Measurements from ENCODE around the gene HMGB3.

The HMGB3 gene

GRCh38 chrX:150936556-150936955 is 46.6 kb upstream of the HMGB3 start:
- no peak for DNase-seq (ENCODE audit: low spot score)
- Histone ChIP-seq H3K79me1 (ENCODE audit: low read depth, low read length) (no peaks in the 10 kb centered on the region), H3K9ac (ENCODE audit: low read depth, low read length, poor library complexity) (no peak overlapping the region), H3K18ac (ENCODE audit: low read length) (no peak overlapping the region), H4K8ac (ENCODE audit: low read depth, low read length) (no peak overlapping the region), H3K23ac (ENCODE audit: low read depth, low read length, poor library complexity) (no peak overlapping the region), H3K27ac (replicated peaks; ENCODE audit: low read length) (no peak overlapping the region), H2BK5ac (ENCODE audit: low read length) (no peak overlapping the region), H2AFZ (ENCODE audit: low read length) (no peak overlapping the region), H4K91ac (ENCODE audit: low read depth, low read length, poor library complexity) (no peak overlapping the region), H3K4me2 (ENCODE audit: insufficient read depth, low read length, poor library complexity, severe bottlenecking) (no peak overlapping the region), H3K14ac (ENCODE audit: low read length) (no peak overlapping the region), H3K4ac (ENCODE audit: low read length) (no peak overlapping the region), H3K4me3 (ENCODE audit: low read length in 2 of 2) (no peak overlapping the region), H3K9me3 (replicated peaks in 1 of 2; ENCODE audit: control insufficient read depth in 2 of 2, insufficient read depth in 1 of 2, low read depth in 1 of 2, low read length in 2 of 2) (no peaks in the 10 kb centered on the region), H3K36me3 (replicated peaks in 1 of 2; ENCODE audit: control insufficient read depth in 2 of 2, insufficient read depth in 2 of 2, low read length in 2 of 2) (no peaks in the 10 kb centered on the region), H2BK120ac (ENCODE audit: low read depth, low read length) (no peak overlapping the region), H2AK5ac (ENCODE audit: low read depth, low read length) (no peak overlapping the region), H2BK12ac (ENCODE audit: low read length) (no peak overlapping the region), H3K4me1 (ENCODE audit: control insufficient read depth in 2 of 2, insufficient read depth in 1 of 2, low read depth in 1 of 2, low read length in 2 of 2) (peaks cover 0 to 3% of the 10 kb centered on the region in 2 donors), H3K27me3 (ENCODE audit: control insufficient read depth in 3 of 3, insufficient read depth in 3 of 3, low read depth in 1 of 3, low read length in 3 of 3) (peaks cover 0 to 17% (median 0%) of the 10 kb centered on the region in 3 experiments), H2BK15ac (ENCODE audit: low read length) (no peak overlapping the region)
- no CpG with 5 or more reads among the region's 6 CpGs for WGBS, 2 donors (ENCODE audit: extremely low coverage in 2 of 2, insufficient read length in 2 of 2, insufficient replicate concordance in 1 of 2)

GRCh38 chrX:150940844-150941495 is 42.2 kb upstream of the HMGB3 start:
- H3K9ac ChIP-seq (ENCODE audit: low read depth, low read length, poor library complexity): no peak overlapping the region
- H3K9me3 ChIP-seq (replicated peaks in 1 of 2; ENCODE audit: control insufficient read depth in 2 of 2, insufficient read depth in 1 of 2, low read depth in 1 of 2, low read length in 2 of 2): no peaks in the 10 kb centered on the region
- H3K4ac ChIP-seq (ENCODE audit: low read length): no peak overlapping the region
- H3K18ac ChIP-seq (ENCODE audit: low read length): no peak overlapping the region
- H4K8ac ChIP-seq (ENCODE audit: low read depth, low read length): no peak overlapping the region
- H2BK120ac ChIP-seq (ENCODE audit: low read depth, low read length): no peak overlapping the region
- H3K4me2 ChIP-seq (ENCODE audit: insufficient read depth, low read length, poor library complexity, severe bottlenecking): no peak overlapping the region
- H3K27ac ChIP-seq (replicated peaks; ENCODE audit: low read length): no peak overlapping the region
- DNase-seq (ENCODE audit: low spot score): no peak
- no peak overlapping the region for H4K91ac ChIP-seq (ENCODE audit: low read depth, low read length, poor library complexity)
- no peak overlapping the region for H3K23ac ChIP-seq (ENCODE audit: low read depth, low read length, poor library complexity)
- H3K36me3 ChIP-seq (replicated peaks in 1 of 2; ENCODE audit: control insufficient read depth in 2 of 2, insufficient read depth in 2 of 2, low read length in 2 of 2): no peaks in the 10 kb centered on the region
- no peaks in the 10 kb centered on the region for H3K4me1 ChIP-seq (ENCODE audit: control insufficient read depth in 2 of 2, insufficient read depth in 1 of 2, low read depth in 1 of 2, low read length in 2 of 2)
- peaks cover 0 to 15% (median 0%) of the 10 kb centered on the region in 3 experiments for H3K27me3 ChIP-seq (ENCODE audit: control insufficient read depth in 3 of 3, insufficient read depth in 3 of 3, low read depth in 1 of 3, low read length in 3 of 3)
- WGBS, 2 donors (ENCODE audit: extremely low coverage in 2 of 2, insufficient read length in 2 of 2, insufficient replicate concordance in 1 of 2): no CpG with 5 or more reads among the region's 9 CpGs
- no peak overlapping the region for H3K14ac ChIP-seq (ENCODE audit: low read length)
- no peaks in the 10 kb centered on the region for H3K79me1 ChIP-seq (ENCODE audit: low read depth, low read length)
- H3K4me3 ChIP-seq (ENCODE audit: low read length in 2 of 2): no peak overlapping the region
- H2AK5ac ChIP-seq (ENCODE audit: low read depth, low read length): no peak overlapping the region
- H2BK5ac ChIP-seq (ENCODE audit: low read length): no peak overlapping the region
- no peak overlapping the region for H2BK12ac ChIP-seq (ENCODE audit: low read length)
- no peak overlapping the region for H2BK15ac ChIP-seq (ENCODE audit: low read length)
- H2AFZ ChIP-seq (ENCODE audit: low read length): no peak overlapping the region

- Histone ChIP-seq H4K8ac (ENCODE audit: low read depth, low read length) (no peak overlapping the region), H3K18ac (ENCODE audit: low read length) (no peak overlapping the region), H3K4ac (ENCODE audit: low read length) (no peak overlapping the region), H2BK12ac (ENCODE audit: low read length) (no peak overlapping the region), H3K27me3 (ENCODE audit: control insufficient read depth in 3 of 3, insufficient read depth in 3 of 3, low read depth in 1 of 3, low read length in 3 of 3) (peaks cover 0 to 15% (median 0%) of the 10 kb centered on the region in 3 experiments), H4K91ac (ENCODE audit: low read depth, low read length, poor library complexity) (no peak overlapping the region), H2BK15ac (ENCODE audit: low read length) (no peak overlapping the region), H3K4me3 (ENCODE audit: low read length in 2 of 2) (no peak overlapping the region), H3K23ac (ENCODE audit: low read depth, low read length, poor library complexity) (no peak overlapping the region), H3K14ac (ENCODE audit: low read length) (no peak overlapping the region), H2BK5ac (ENCODE audit: low read length) (no peak overlapping the region), H3K9me3 (replicated peaks in 1 of 2; ENCODE audit: control insufficient read depth in 2 of 2, insufficient read depth in 1 of 2, low read depth in 1 of 2, low read length in 2 of 2) (no peaks in the 10 kb centered on the region), H3K9ac (ENCODE audit: low read depth, low read length, poor library complexity) (no peak overlapping the region), H2AK5ac (ENCODE audit: low read depth, low read length) (no peak overlapping the region), H3K4me1 (ENCODE audit: control insufficient read depth in 2 of 2, insufficient read depth in 1 of 2, low read depth in 1 of 2, low read length in 2 of 2) (no peaks in the 10 kb centered on the region), H3K79me1 (ENCODE audit: low read depth, low read length) (no peaks in the 10 kb centered on the region), H2AFZ (ENCODE audit: low read length) (no peak overlapping the region), H2BK120ac (ENCODE audit: low read depth, low read length) (no peak overlapping the region), H3K4me2 (ENCODE audit: insufficient read depth, low read length, poor library complexity, severe bottlenecking) (no peak overlapping the region), H3K27ac (replicated peaks; ENCODE audit: low read length) (no peak overlapping the region), H3K36me3 (replicated peaks in 1 of 2; ENCODE audit: control insufficient read depth in 2 of 2, insufficient read depth in 2 of 2, low read length in 2 of 2) (no peaks in the 10 kb centered on the region)
- WGBS, 2 donors (ENCODE audit: extremely low coverage in 2 of 2, insufficient read length in 2 of 2, insufficient replicate concordance in 1 of 2): no CpG with 5 or more reads among the region's 2 CpGs
- DNase-seq (ENCODE audit: low spot score): no peak
Measured at GRCh38 chrX:150941580-150941979, 41.6 kb upstream of the HMGB3 start.

- H3K4me2 ChIP-seq (ENCODE audit: insufficient read depth, low read length, poor library complexity, severe bottlenecking): no peak overlapping the region
- H2AFZ ChIP-seq (ENCODE audit: low read length): no peak overlapping the region
- H3K79me1 ChIP-seq (ENCODE audit: low read depth, low read length): no peaks in the 10 kb centered on the region
- no peak overlapping the region for H3K27ac ChIP-seq (replicated peaks; ENCODE audit: low read length)
- DNase-seq (ENCODE audit: low spot score): no peak
- H3K18ac ChIP-seq (ENCODE audit: low read length): no peak overlapping the region
- no peak overlapping the region for H3K4me3 ChIP-seq (ENCODE audit: low read length in 2 of 2)
- no peak overlapping the region for H2BK15ac ChIP-seq (ENCODE audit: low read length)
- no peak overlapping the region for H3K14ac ChIP-seq (ENCODE audit: low read length)
- no peak overlapping the region for H3K9ac ChIP-seq (ENCODE audit: low read depth, low read length, poor library complexity)
- H3K4ac ChIP-seq (ENCODE audit: low read length): no peak overlapping the region
- no peaks in the 10 kb centered on the region for H3K36me3 ChIP-seq (replicated peaks in 1 of 2; ENCODE audit: control insufficient read depth in 2 of 2, insufficient read depth in 2 of 2, low read length in 2 of 2)
- no peak overlapping the region for H2AK5ac ChIP-seq (ENCODE audit: low read depth, low read length)
- no peak overlapping the region for H2BK5ac ChIP-seq (ENCODE audit: low read length)
- H4K8ac ChIP-seq (ENCODE audit: low read depth, low read length): no peak overlapping the region
- no peaks in the 10 kb centered on the region for H3K4me1 ChIP-seq (ENCODE audit: control insufficient read depth in 2 of 2, insufficient read depth in 1 of 2, low read depth in 1 of 2, low read length in 2 of 2)
- H3K9me3 ChIP-seq (replicated peaks in 1 of 2; ENCODE audit: control insufficient read depth in 2 of 2, insufficient read depth in 1 of 2, low read depth in 1 of 2, low read length in 2 of 2): no peaks in the 10 kb centered on the region
- H2BK120ac ChIP-seq (ENCODE audit: low read depth, low read length): no peak overlapping the region
- H4K91ac ChIP-seq (ENCODE audit: low read depth, low read length, poor library complexity): no peak overlapping the region
- peaks cover 0 to 20% (median 0%) of the 10 kb centered on the region in 3 experiments for H3K27me3 ChIP-seq (ENCODE audit: control insufficient read depth in 3 of 3, insufficient read depth in 3 of 3, low read depth in 1 of 3, low read length in 3 of 3)
- no CpG with 5 or more reads among the region's 9 CpGs for WGBS, 2 donors (ENCODE audit: extremely low coverage in 2 of 2, insufficient read length in 2 of 2, insufficient replicate concordance in 1 of 2)
- H3K23ac ChIP-seq (ENCODE audit: low read depth, low read length, poor library complexity): no peak overlapping the region
- no peak overlapping the region for H2BK12ac ChIP-seq (ENCODE audit: low read length)
Measured at GRCh38 chrX:150942942-150943594, 40.1 kb upstream of the HMGB3 start.

Data from neuronal stem cell (in vitro differentiated cells).